K562 (cell line): ENCODE results near the gene CD14. TPM values are rescaled to one million over a fixed set of nuclear protein-coding genes. Genes with fewer than 3 reads are reported as not detected.

Experiments
- ATAC-seq: fragments of 200-7000 bp; cut with Tn5 transposase; 3 replicates; pipeline ENCODE4 v1.9.1; 2020; ENCODE audit warnings: moderate library complexity
- BruUV-seq: library from RNA; stranded (reverse); fragments of 400-500 nt; replicated peaks from 2 replicates; lab custom pipeline; 2021; lab: Mats Ljungman, UMichigan
- CTCF ChIA-PET: fragments of 300-600 bp; formaldehyde crosslinking; extraction: SDS; loops from one replicate; lab custom pipeline; 2021; ENCODE audit warnings: low intra/inter-chr PET ratio; lab: Yijun Ruan, JAX
- POLR2A ChIA-PET: fragments of 300-600, 350-650 bp; sonication (Branson Sonifier 250); formaldehyde crosslinking; extraction: SDS; loops from one replicate; lab custom pipeline; 2021; ENCODE audit warnings: antibody characterized with exemption, inconsistent platforms; lab: Yijun Ruan, JAX
- DNase-seq, 4 experiments: peaks; one replicate each; pipeline versions ENCODE4 v3.0.0 to v3.0.0-alpha.2; 2011 to 2018; ENCODE audit warnings: low spot score in 3 of 4, mixed read lengths in 3 of 4; ENCODE audit errors: extremely low read depth in 1 of 4
- FAIRE-seq: peaks from 2 replicates; lab custom pipeline; 2011; peaks lifted over from hg19 to GRCh38; lab: Jason Lieb, UNC
- H2AFZ ChIP-seq: 2 replicates; pipeline ENCODE4 v1.6.0; 2011; ENCODE audit warnings: low read depth, low read length, control low read depth, inconsistent platforms
- H3K27ac ChIP-seq: fragments of 200-600 bp; 3 replicates; pipeline ENCODE4 v1.8.0; 2011; ENCODE audit warnings: low read depth, mild to moderate bottlenecking, control low read depth, inconsistent platforms, low read length, moderate library complexity, mixed read lengths; ENCODE audit errors: extremely low read depth
- H3K27me3 ChIP-seq, 2 experiments: fragments of 300-600 bp in 1 of 2; 2 replicates in 1 of 2; 3 replicates in 1 of 2; pipeline versions ENCODE4 v1.6.0 to v1.8.0; 2011; ENCODE audit warnings: inconsistent platforms in 2 of 2, low read length in 2 of 2, mild to moderate bottlenecking in 1 of 2, mixed read lengths in 1 of 2, moderate library complexity in 1 of 2; ENCODE audit not compliant: control insufficient read depth in 2 of 2, insufficient read depth in 2 of 2
- H3K36me3 ChIP-seq: fragments of 300-600 bp; 3 replicates; pipeline ENCODE4 v1.8.0; 2011; ENCODE audit warnings: mild to moderate bottlenecking, low read length, inconsistent platforms; ENCODE audit not compliant: control insufficient read depth, insufficient read depth
- H3K4me1 ChIP-seq, 2 experiments: fragments of 200-600 bp in 1 of 2; replicated peaks in 1 of 2; 2 replicates in 1 of 2; 3 replicates in 1 of 2; pipeline versions ENCODE4 v1.5.1 to v1.8.0; 2011; ENCODE audit warnings: inconsistent platforms in 2 of 2, low read length in 2 of 2, mild to moderate bottlenecking in 1 of 2, mixed read lengths in 1 of 2, moderate library complexity in 1 of 2; ENCODE audit not compliant: control insufficient read depth in 2 of 2, insufficient read depth in 2 of 2
- H3K4me2 ChIP-seq: 2 replicates; pipeline ENCODE4 v1.6.1; 2011; ENCODE audit warnings: low read length, control low read depth, inconsistent platforms, mixed read lengths; ENCODE audit not compliant: insufficient read depth
- H3K4me3 ChIP-seq: fragments of 200-600 bp; sonication (generic), shearing (Covaris generic); 2 replicates; pipeline ENCODE4 v1.5.1; 2016; ENCODE audit warnings: control low read depth, inconsistent platforms
- H3K79me2 ChIP-seq: fragments of 200-600 bp; 3 replicates; pipeline ENCODE4 v1.8.0; 2011; ENCODE audit warnings: low read length, inconsistent platforms; ENCODE audit not compliant: control insufficient read depth, insufficient read depth
- H3K9ac ChIP-seq, 2 experiments: 2 replicates each; pipeline versions ENCODE4 v1.6.0 to v1.6.1; 2011; ENCODE audit warnings: low read depth in 2 of 2, low read length in 2 of 2, control low read depth in 1 of 2, inconsistent platforms in 1 of 2, mild to moderate bottlenecking in 1 of 2, mixed read lengths in 1 of 2; ENCODE audit not compliant: insufficient read depth in 1 of 2
- H3K9me1 ChIP-seq: one replicate; pipeline ENCODE4 v1.6.0; 2011; ENCODE audit warnings: inconsistent platforms, mild to moderate bottlenecking, low read length, moderate library complexity; ENCODE audit not compliant: control insufficient read depth, insufficient read depth
- H3K9me3 ChIP-seq: replicated peaks from 2 replicates; pipeline ENCODE4 v1.5.1; 2011; ENCODE audit warnings: low read depth, low read length, inconsistent platforms; ENCODE audit not compliant: control insufficient read depth, insufficient read depth
- H4K20me1 ChIP-seq: replicated peaks from 2 replicates; pipeline ENCODE4 v1.6.1; 2011; ENCODE audit warnings: low read length, inconsistent platforms, mixed read lengths; ENCODE audit not compliant: control insufficient read depth, insufficient read depth
- ARNT ChIP-seq, 2 experiments: fragments of 450-650 bp; IDR thresholded peaks; 2 replicates each; pipeline ENCODE4 v1.6.1; 2016; ENCODE audit warnings: mild to moderate bottlenecking in 1 of 2
- BRD4 ChIP-seq: fragments of 200-600 bp; sonication (generic); IDR thresholded peaks from 2 replicates; pipeline ENCODE4 v1.6.1; 2017; ENCODE audit warnings: inconsistent platforms
- HMBOX1 ChIP-seq: sonication (generic); IDR thresholded peaks from 2 replicates; pipeline ENCODE4 v1.6.1; 2016
- NCOA6 ChIP-seq: fragments of 450-650 bp; IDR thresholded peaks from 2 replicates; pipeline ENCODE4 v1.6.1; 2017; ENCODE audit warnings: mild to moderate bottlenecking
- NFE2 ChIP-seq: IDR thresholded peaks from 2 replicates; pipeline ENCODE4 v1.6.1; 2014; ENCODE audit warnings: antibody characterized with exemption, low read depth
- PHB2 ChIP-seq: fragments of 450-650 bp; IDR thresholded peaks from 2 replicates; pipeline ENCODE4 v1.6.1; 2017; ENCODE audit warnings: low read depth
- PHTF2 ChIP-seq: fragments of 250-450 bp; sonication (Bioruptor Pico); IDR thresholded peaks from 2 replicates; pipeline ENCODE4 v1.5.0; 2021; ENCODE audit warnings: mild to moderate bottlenecking
- PRPF4 ChIP-seq: fragments of 200-400 bp; formaldehyde crosslinking; IDR thresholded peaks from one replicate; pipeline ENCODE4 v1.6.1; 2017; ENCODE audit warnings: low read length, low read depth, mild to moderate bottlenecking; ENCODE audit not compliant: insufficient read depth, poor library complexity, severe bottlenecking
- TCFL5 ChIP-seq: fragments of 250-450 bp; sonication (Bioruptor Pico); conservative IDR thresholded peaks from 2 replicates; pipeline ENCODE4 v1.6.1; 2021; ENCODE audit warnings: mild to moderate bottlenecking, moderate library complexity, matching md5 sums
- TRIM24 ChIP-seq, 2 experiments: fragments of 450-650 bp; IDR thresholded peaks; 2 replicates each; pipeline ENCODE4 v1.6.1; 2016
- ZBTB43 ChIP-seq: sonication (generic); formaldehyde crosslinking; IDR thresholded peaks from 2 replicates; pipeline ENCODE4 v1.8.0; 2023; ENCODE audit warnings: mild to moderate bottlenecking, missing genetic modification reagents
- ZNF395 ChIP-seq: fragments of 200-800 bp; sonication (Bioruptor generic); IDR thresholded peaks from 2 replicates; pipeline ENCODE4 v1.6.1; 2017; ENCODE audit warnings: missing genetic modification characterization, missing compliant biosample characterization
- ZNF717 ChIP-seq: fragments of 250-450 bp; sonication (Bioruptor Pico); IDR thresholded peaks from 2 replicates; pipeline ENCODE4 v1.5.0; 2021
- ZNF77 ChIP-seq: fragments of 250-450 bp; sonication (Bioruptor Pico); IDR thresholded peaks from 2 replicates; pipeline ENCODE4 v1.5.0; 2020
- WGBS: fragments of 100-300 bp; shearing (Covaris generic); methylation state at CpG from one replicate; pipeline ENCODE4 v1.1.6; 2016; ENCODE audit warnings: low coverage, mixed read lengths; ENCODE audit not compliant: insufficient coverage; ENCODE audit errors: missing lambda C conversion rate; 5-methylcytosine and 5-hydroxymethylcytosine counted together
- in situ Hi-C: fragments of 300-500 bp; cut with MboI; formaldehyde crosslinking; loops from 4 replicates; pipeline ENCODE4 v1.15.0; 2018; ENCODE audit warnings: inconsistent platforms, mixed read lengths
- intact Hi-C: fragments of 100-400 bp; cut with micrococcal nuclease; formaldehyde crosslinking; loops from 2 replicates; pipeline ENCODE4 v1.14.2; 2022
- polyA plus RNA-seq, 8 experiments: library from polyadenylated mRNA; depleted of rRNA in 4 of 8; stranded (reverse) in 5 of 8; unstranded in 3 of 8; fragments of >200 nt; fragmentation: Nextera tagmentation in 2 of 8; fragmentation: Illumina TruSeq in 1 of 8; extraction: Ambion mirVana in 2 of 8; extraction: Trizol in 1 of 8; gene quantifications; 2 replicates each; pipeline versions ENCODE4 v1.2.1 to v1.2.3, GENCODE V29; 2011 to 2014; ENCODE audit warnings: inconsistent platforms in 1 of 8, missing spikeins in 1 of 8
- total RNA-seq, 7 experiments: library from RNA; depleted of rRNA in 6 of 7; stranded (reverse); fragments of >200 nt in 6 of 7; fragmentation: Illumina TruSeq in 2 of 7; extraction: Trizol in 2 of 7; gene quantifications; 2 replicates each; pipeline versions ENCODE4 v1.2.1 to v1.2.3, GENCODE V29; 2011 to 2021; ENCODE audit warnings: low replicate concordance in 1 of 7
- TF ChIP-seq, protein P1 (sequence below): fragments of 450-650 bp; IDR thresholded peaks from 2 replicates; pipeline ENCODE4 v1.6.1; 2016; ENCODE audit warnings: missing biosample characterization, missing genetic modification characterization

CD14 gene
- total and polyA plus RNA-seq, 9 of the 15 experiments (the other 6 are each of a cell fraction or from before 2014, with no cell fraction given), result 0.07 to 0.47 (median 0.14) TPM; not detected in 2

GRCh38 chr5:140678993-140679392, 46.0 kb upstream of the CD14 start (continued):
- TF ChIP-seq, protein P1, sequence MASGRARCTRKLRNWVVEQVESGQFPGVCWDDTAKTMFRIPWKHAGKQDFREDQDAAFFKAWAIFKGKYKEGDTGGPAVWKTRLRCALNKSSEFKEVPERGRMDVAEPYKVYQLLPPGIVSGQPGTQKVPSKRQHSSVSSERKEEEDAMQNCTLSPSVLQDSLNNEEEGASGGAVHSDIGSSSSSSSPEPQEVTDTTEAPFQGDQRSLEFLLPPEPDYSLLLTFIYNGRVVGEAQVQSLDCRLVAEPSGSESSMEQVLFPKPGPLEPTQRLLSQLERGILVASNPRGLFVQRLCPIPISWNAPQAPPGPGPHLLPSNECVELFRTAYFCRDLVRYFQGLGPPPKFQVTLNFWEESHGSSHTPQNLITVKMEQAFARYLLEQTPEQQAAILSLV (tag), result no peak
- no peak for TF ChIP-seq ZNF395 (CRISPR knock-in tag)

DNA sequence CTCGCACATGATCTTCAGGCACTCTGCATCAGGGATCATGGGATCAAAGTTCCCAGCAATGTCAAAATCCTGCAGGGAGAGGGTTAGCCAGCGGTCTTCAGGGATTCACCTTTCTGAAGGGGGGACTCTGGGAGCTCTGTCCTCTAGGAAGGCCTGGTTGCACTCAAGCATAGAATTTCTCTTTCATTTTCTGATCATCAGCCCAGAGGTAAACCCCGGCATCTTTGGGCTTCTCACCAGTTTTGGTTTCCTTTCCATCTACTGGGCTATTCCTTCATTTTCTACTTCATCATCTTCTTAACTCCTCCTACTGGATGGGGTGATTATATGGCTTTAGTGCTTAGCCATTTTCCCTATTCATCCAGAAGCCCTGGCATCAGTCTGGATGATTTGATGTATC, 45.0 kb upstream of the CD14 start:
- H3K9me1 ChIP-seq, result no peaks in the 10 kb centered on the region
- H3K27me3 ChIP-seq, result no peaks in the 10 kb centered on the region
- CTCF ChIA-PET, result no interaction called here
- 100% methylated on average over 3 of the region's 3 CpGs for WGBS
- H3K9me3 ChIP-seq, result no peaks in the 10 kb centered on the region
- H3K9ac ChIP-seq, result no peak overlapping the region
- no peak for DNase-seq
- H4K20me1 ChIP-seq, result no peaks in the 10 kb centered on the region
- FAIRE-seq, result no peak
- ATAC-seq, result no peak
- POLR2A ChIA-PET, result interaction anchor here (0.5 to 2.8 kb wide), 4 partner anchors 11 to 104 kb away, joined by 3 to 19 read pairs (median 7); partner anchors contain the start of genes HARS1, HARS2 and ZMAT2
- H3K79me2 ChIP-seq, result no peaks in the 10 kb centered on the region
- in situ Hi-C loops, result no loop called here
- no peak overlapping the region; the same call in 2 of the 3 replicates for H3K27ac ChIP-seq
- H3K4me2 ChIP-seq, result no peak overlapping the region
- no TSS peak for BruUV-seq
- H3K4me3 ChIP-seq, result no peak overlapping the region
- H2AFZ ChIP-seq, result no peak overlapping the region
- H3K36me3 ChIP-seq, result peaks cover 84% of the 10 kb centered on the region
- peaks cover 13 to 14% of the 10 kb centered on the region in 2 experiments; a peak in 4 of 5 replicates for H3K4me1 ChIP-seq
- intact Hi-C loops, result loop anchor here (2.0 kb wide), 1 partner anchor 33 kb away; no protein-coding TSS in a partner anchor
- TF ChIP-seq PRPF4, result no peak
- no peak for TF ChIP-seq NCOA6
- TF ChIP-seq HMBOX1, result no peak
- TF ChIP-seq TRIM24 (IDR thresholded peaks at IDR 0.05), result no peak
- TF ChIP-seq ZNF717 (CRISPR knock-in tag), result no peak
- TF ChIP-seq PHB2, result no peak
- no peak for TF ChIP-seq ZNF77 (CRISPR knock-in tag)
- no peak for TF ChIP-seq ARNT (IDR thresholded peaks at IDR 0.05)
- no peak for TF ChIP-seq TCFL5 (CRISPR knock-in tag)
- no peak for TF ChIP-seq BRD4
- TF ChIP-seq PHTF2 (CRISPR knock-in tag), result no peak
- TF ChIP-seq NFE2, result no peak
- no peak for TF ChIP-seq ZBTB43 (CRISPR knock-in tag)
